ENCODE data around the gene TSHZ3.

The TSHZ3 gene

GRCh38 chr19:31312009-31312676 is 37.1 kb downstream of the TSHZ3 start:
- peak; percentile 33 for DNase-seq

GRCh38 chr19:31310432-31311133 is 38.7 kb downstream of the TSHZ3 start:
- no peak for DNase-seq

- DNase-seq: no peak
These were observed 40.5 kb downstream of the TSHZ3 start for GRCh38 chr19:31308781-31309180.

- DNase-seq: no peak
These were observed 42.1 kb downstream of the TSHZ3 start for GRCh38 chr19:31307071-31307669.

- no peak for DNase-seq
These were observed 43.1 kb downstream of the TSHZ3 start for GRCh38 chr19:31306006-31306753.

- DNase-seq: peak; percentile 21
These were observed 44.4 kb downstream of the TSHZ3 start for GRCh38 chr19:31304831-31305312.

GRCh38 chr19:31303262-31303815 is 45.9 kb downstream of the TSHZ3 start:
- no peak for DNase-seq

GRCh38 chr19:31301306-31301980 is 47.8 kb downstream of the TSHZ3 start:
- DNase-seq: no peak

- no peak for DNase-seq
These were observed 48.8 kb downstream of the TSHZ3 start for GRCh38 chr19:31300422-31300821.

- no peak for DNase-seq
These were observed 49.6 kb downstream of the TSHZ3 start for GRCh38 chr19:31299665-31300064.

GRCh38 chr19:31297991-31298390 is 51.2 kb downstream of the TSHZ3 start:
- no peak for DNase-seq

GRCh38 chr19:31296741-31297390 is 52.4 kb downstream of the TSHZ3 start:
- no peak for DNase-seq

- no peak for DNase-seq
These were observed 55.0 kb downstream of the TSHZ3 start for GRCh38 chr19:31294189-31294588.

GRCh38 chr19:31292639-31293185 is 56.5 kb downstream of the TSHZ3 start:
- no peak for DNase-seq

- DNase-seq: no peak
These were observed 58.2 kb downstream of the TSHZ3 start for GRCh38 chr19:31290931-31291590.

GRCh38 chr19:31289976-31290375 is 59.3 kb downstream of the TSHZ3 start:
- no peak for DNase-seq

- no peak for DNase-seq
These were observed 59.8 kb downstream of the TSHZ3 start for GRCh38 chr19:31289381-31289880.

- no peak for DNase-seq
These were observed 62.7 kb downstream of the TSHZ3 start for GRCh38 chr19:31286491-31286890.

- peak; percentile 57 for DNase-seq
These were observed 63.5 kb downstream of the TSHZ3 start for GRCh38 chr19:31285744-31286143.

GRCh38 chr19:31284621-31285020 is 64.6 kb downstream of the TSHZ3 start:
- no peak for DNase-seq

GRCh38 chr19:31283701-31284100 is 65.5 kb downstream of the TSHZ3 start:
- DNase-seq: no peak

All from OCI-M1 (cell line).